ENCODE results near the gene THEM5. TPM values are rescaled to one million over a fixed set of nuclear protein-coding genes. Genes with fewer than 3 reads are reported as not detected.
"Not testable (repeated sequence)": the region's sequence is repeated elsewhere in the genome, so short reads cannot be mapped to it uniquely, and the experiment has no call there.

The THEM5 gene
- polyA plus RNA-seq (2013): 9.2 and 11.3 TPM in 2 replicates

GRCh38 chr1:151853411-151853943, at the start of gene THEM5:
Gene THEM5 (minus strand): TSS chr1:151853712. CDS start chr1:151853565, 147 bp downstream.
- peaks cover 6 to 18% of the 10 kb centered on the region in 2 experiments for H3K4me1 ChIP-seq (ENCODE audit: control insufficient read depth in 1 of 2, insufficient read depth in 2 of 2, low read length in 2 of 2)
- H3K79me1 ChIP-seq (ENCODE audit: low read length): peaks cover 5% of the 10 kb centered on the region
- no peak within 1 kb of the TSS for H3K27ac ChIP-seq (ENCODE audit: low read depth, low read length)
- H3K9ac ChIP-seq (ENCODE audit: low read length): no peak within 1 kb of the TSS
- peak in 1 of 2 donors; percentile 20 for DNase-seq
- no peak within 1 kb of the TSS for H3K4ac ChIP-seq (ENCODE audit: low read depth, low read length)
- H3K27me3 ChIP-seq (ENCODE audit: insufficient read depth, low read length): no peaks in the 10 kb centered on the region
- no peak within 1 kb of the TSS for H2BK12ac ChIP-seq (ENCODE audit: low read length)
- no peaks in the 10 kb centered on the region for H3K9me3 ChIP-seq (ENCODE audit: insufficient read depth, low read depth, low read length)
- no peak within 1 kb of the TSS for H3K23ac ChIP-seq (ENCODE audit: low read length)
- no peak within 1 kb of the TSS for H2BK120ac ChIP-seq (ENCODE audit: insufficient read depth, low read length, poor library complexity)
- no peak within 1 kb of the TSS for H4K8ac ChIP-seq (ENCODE audit: low read depth, low read length)
- no peak within 1 kb of the TSS for H4K91ac ChIP-seq (ENCODE audit: low read depth, low read length)
- H2BK5ac ChIP-seq (ENCODE audit: low read depth, low read length, poor library complexity): no peak within 1 kb of the TSS
- no peak within 1 kb of the TSS for H3K14ac ChIP-seq (ENCODE audit: low read length)
- no peak within 1 kb of the TSS for H2AFZ ChIP-seq (ENCODE audit: insufficient read depth, low read length, poor library complexity)
- no peaks in the 10 kb centered on the region for H3K36me3 ChIP-seq (ENCODE audit: control insufficient read depth in 1 of 2, insufficient read depth in 2 of 2, low read length in 2 of 2)
- no peak within 1 kb of the TSS for H3K4me3 ChIP-seq (ENCODE audit: low read depth, low read length)
- WGBS (ENCODE audit: extremely low coverage, insufficient coverage, insufficient read length): no CpG with 5 or more reads among the region's 5 CpGs
- H3K79me2 ChIP-seq (ENCODE audit: control insufficient read depth, insufficient read depth, low read length, poor library complexity): no peaks in the 10 kb centered on the region
- no peak within 1 kb of the TSS for H4K12ac ChIP-seq (ENCODE audit: low read depth, low read length)
- no peak within 1 kb of the TSS for H3K4me2 ChIP-seq (ENCODE audit: low read length)
- H3K18ac ChIP-seq (ENCODE audit: low read length): no peak within 1 kb of the TSS
- H2AK5ac ChIP-seq (ENCODE audit: low read length): no peak within 1 kb of the TSS

- Histone ChIP-seq H3K9ac (ENCODE audit: low read length) (no peak overlapping the region), H3K27me3 (ENCODE audit: insufficient read depth, low read length) (no peaks in the 10 kb centered on the region), H3K79me2 (ENCODE audit: control insufficient read depth, insufficient read depth, low read length, poor library complexity) (no peaks in the 10 kb centered on the region), H3K4me3 (ENCODE audit: low read depth, low read length) (no peak overlapping the region), H3K4me1 (ENCODE audit: control insufficient read depth in 1 of 2, insufficient read depth in 2 of 2, low read length in 2 of 2) (peaks cover 5 to 7% of the 10 kb centered on the region in 2 experiments), H2BK120ac (ENCODE audit: insufficient read depth, low read length, poor library complexity) (no peak overlapping the region), H4K12ac (ENCODE audit: low read depth, low read length) (no peak overlapping the region), H3K9me3 (ENCODE audit: insufficient read depth, low read depth, low read length) (peaks cover 5% of the 10 kb centered on the region), H2BK5ac (ENCODE audit: low read depth, low read length, poor library complexity) (no peak overlapping the region), H3K4ac (ENCODE audit: low read depth, low read length) (no peak overlapping the region), H2AK5ac (ENCODE audit: low read length) (no peak overlapping the region), H3K4me2 (ENCODE audit: low read length) (no peak overlapping the region), H4K8ac (ENCODE audit: low read depth, low read length) (no peak overlapping the region), H4K91ac (ENCODE audit: low read depth, low read length) (no peak overlapping the region), H2AFZ (ENCODE audit: insufficient read depth, low read length, poor library complexity) (no peak overlapping the region), H3K18ac (ENCODE audit: low read length) (no peak overlapping the region), H3K14ac (ENCODE audit: low read length) (no peak overlapping the region), H2BK12ac (ENCODE audit: low read length) (no peak overlapping the region), H3K23ac (ENCODE audit: low read length) (no peak overlapping the region), H3K27ac (ENCODE audit: low read depth, low read length) (no peak overlapping the region), H3K79me1 (ENCODE audit: low read length) (peaks cover 4% of the 10 kb centered on the region), H3K36me3 (ENCODE audit: control insufficient read depth in 1 of 2, insufficient read depth in 2 of 2, low read length in 2 of 2) (peaks cover 0 to 2% of the 10 kb centered on the region in 2 experiments)
- whole genome bisulfite sequencing (ENCODE audit: extremely low coverage, insufficient coverage, insufficient read length): no CpG with 5 or more reads among the region's 2 CpGs
- no peak for DNase-seq
Observed at GRCh38 chr1:151902858-151903257, 49.3 kb upstream of the THEM5 start.

GRCh38 chr1:151900804-151901203, 47.3 kb upstream of the THEM5 start:
- H3K18ac ChIP-seq (ENCODE audit: low read length); H4K12ac ChIP-seq (ENCODE audit: low read depth, low read length); H3K4ac ChIP-seq (ENCODE audit: low read depth, low read length); H2AK5ac ChIP-seq (ENCODE audit: low read length); H3K27ac ChIP-seq (ENCODE audit: low read depth, low read length); H3K79me1 ChIP-seq (ENCODE audit: low read length); H3K23ac ChIP-seq (ENCODE audit: low read length); H3K36me3 ChIP-seq (ENCODE audit: control insufficient read depth in 1 of 2, insufficient read depth in 2 of 2, low read length in 2 of 2); H4K8ac ChIP-seq (ENCODE audit: low read depth, low read length); H3K27me3 ChIP-seq (ENCODE audit: insufficient read depth, low read length); H3K79me2 ChIP-seq (ENCODE audit: control insufficient read depth, insufficient read depth, low read length, poor library complexity); H3K4me3 ChIP-seq (ENCODE audit: low read depth, low read length); H2AFZ ChIP-seq (ENCODE audit: insufficient read depth, low read length, poor library complexity); DNase-seq; H3K9me3 ChIP-seq (ENCODE audit: insufficient read depth, low read depth, low read length); H2BK12ac ChIP-seq (ENCODE audit: low read length); H4K91ac ChIP-seq (ENCODE audit: low read depth, low read length); H2BK5ac ChIP-seq (ENCODE audit: low read depth, low read length, poor library complexity); H3K4me1 ChIP-seq (ENCODE audit: control insufficient read depth in 1 of 2, insufficient read depth in 2 of 2, low read length in 2 of 2); H2BK120ac ChIP-seq (ENCODE audit: insufficient read depth, low read length, poor library complexity); H3K9ac ChIP-seq (ENCODE audit: low read length); H3K4me2 ChIP-seq (ENCODE audit: low read length); H3K14ac ChIP-seq (ENCODE audit: low read length): not testable (repeated sequence)
- WGBS (ENCODE audit: extremely low coverage, insufficient coverage, insufficient read length): no CpG with 5 or more reads among the region's 3 CpGs

- Histone ChIP-seq H3K27me3 (ENCODE audit: insufficient read depth, low read length) (no peaks in the 10 kb centered on the region), H2BK120ac (ENCODE audit: insufficient read depth, low read length, poor library complexity) (no peak overlapping the region), H3K9ac (ENCODE audit: low read length) (no peak overlapping the region), H3K79me1 (ENCODE audit: low read length) (no peaks in the 10 kb centered on the region), H2BK5ac (ENCODE audit: low read depth, low read length, poor library complexity) (no peak overlapping the region), H4K91ac (ENCODE audit: low read depth, low read length) (no peak overlapping the region), H3K9me3 (ENCODE audit: insufficient read depth, low read depth, low read length) (no peaks in the 10 kb centered on the region), H4K12ac (ENCODE audit: low read depth, low read length) (no peak overlapping the region), H3K4me3 (ENCODE audit: low read depth, low read length) (no peak overlapping the region), H3K18ac (ENCODE audit: low read length) (no peak overlapping the region), H2AK5ac (ENCODE audit: low read length) (no peak overlapping the region), H3K4ac (ENCODE audit: low read depth, low read length) (no peak overlapping the region), H3K36me3 (ENCODE audit: control insufficient read depth in 1 of 2, insufficient read depth in 2 of 2, low read length in 2 of 2) (no peaks in the 10 kb centered on the region), H2BK12ac (ENCODE audit: low read length) (no peak overlapping the region), H3K27ac (ENCODE audit: low read depth, low read length) (no peak overlapping the region), H3K4me1 (ENCODE audit: control insufficient read depth in 1 of 2, insufficient read depth in 2 of 2, low read length in 2 of 2) (no peaks in the 10 kb centered on the region), H3K14ac (ENCODE audit: low read length) (no peak overlapping the region), H3K23ac (ENCODE audit: low read length) (no peak overlapping the region), H4K8ac (ENCODE audit: low read depth, low read length) (no peak overlapping the region), H2AFZ (ENCODE audit: insufficient read depth, low read length, poor library complexity) (no peak overlapping the region), H3K4me2 (ENCODE audit: low read length) (no peak overlapping the region), H3K79me2 (ENCODE audit: control insufficient read depth, insufficient read depth, low read length, poor library complexity) (no peaks in the 10 kb centered on the region)
- WGBS (ENCODE audit: extremely low coverage, insufficient coverage, insufficient read length): no CpG with 5 or more reads among the region's 2 CpGs
- DNase-seq: no peak
Observed at GRCh38 chr1:151898519-151898991, 45.0 kb upstream of the THEM5 start.

Measured in trophoblast cell (in vitro differentiated cells and primary cell).